Stimulated activated CD8-positive, alpha-beta memory T cell treated with anti-CD3 and anti-CD28 coated beads, Interleukin-15, amount 100 ng/mL, for 4 hours (primary cell): ENCODE results near the gene CWC25.
"Not testable (repeated sequence)": the region's sequence is repeated elsewhere in the genome, so short reads cannot be mapped to it uniquely, and the experiment has no call there.

Experiments
- DNase-seq, 2 donors: peaks; one replicate each; pipeline ENCODE4 v3.0.0-alpha.2; 2020; ENCODE audit warnings: low read depth in 2 of 2

CWC25 gene

DNA sequence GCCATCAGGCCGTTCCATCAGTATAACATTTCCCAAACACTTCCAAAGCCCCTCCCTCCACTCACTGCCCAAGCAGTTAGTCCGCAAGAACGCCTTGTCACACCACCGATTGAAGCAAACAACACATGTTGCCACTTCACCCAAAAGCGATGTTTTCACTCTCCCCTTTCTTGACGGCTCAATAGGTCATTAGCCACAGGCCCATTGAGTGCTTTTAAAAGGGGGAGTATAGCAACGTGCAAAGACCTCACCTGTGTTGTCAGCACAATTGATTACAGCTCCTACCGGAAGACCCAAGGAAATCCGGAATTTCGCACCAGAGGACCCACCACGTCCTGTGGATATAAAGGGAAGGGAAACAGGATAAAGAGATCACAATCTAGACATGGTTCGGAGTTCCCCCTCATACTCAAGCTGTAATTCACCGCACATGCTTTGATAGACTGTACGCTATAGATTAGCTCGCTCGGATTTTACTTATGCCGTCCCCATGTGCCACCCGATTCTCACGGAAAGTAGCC is 27.7 kb upstream of the CWC25 start:
- no peak for DNase-seq

DNA sequence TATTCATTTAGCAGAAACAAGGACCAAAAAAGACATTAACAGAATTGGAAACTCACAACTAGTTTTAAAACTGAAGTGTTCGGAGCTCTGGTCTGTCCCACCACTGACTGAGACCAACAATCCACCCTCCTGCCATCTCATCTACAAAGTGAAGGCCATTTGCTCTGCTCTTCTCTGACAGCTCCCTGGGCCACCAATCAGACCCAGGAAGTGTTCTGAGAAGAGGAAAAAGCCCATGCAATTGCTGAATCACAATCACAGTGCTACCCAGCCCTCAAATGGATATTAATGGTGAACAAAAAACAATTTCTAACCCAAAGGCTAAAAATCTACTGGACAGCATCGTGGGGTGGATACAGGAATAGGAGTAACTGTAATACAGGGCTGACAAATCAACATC is 26.3 kb upstream of the CWC25 start:
- no peak for DNase-seq

DNA sequence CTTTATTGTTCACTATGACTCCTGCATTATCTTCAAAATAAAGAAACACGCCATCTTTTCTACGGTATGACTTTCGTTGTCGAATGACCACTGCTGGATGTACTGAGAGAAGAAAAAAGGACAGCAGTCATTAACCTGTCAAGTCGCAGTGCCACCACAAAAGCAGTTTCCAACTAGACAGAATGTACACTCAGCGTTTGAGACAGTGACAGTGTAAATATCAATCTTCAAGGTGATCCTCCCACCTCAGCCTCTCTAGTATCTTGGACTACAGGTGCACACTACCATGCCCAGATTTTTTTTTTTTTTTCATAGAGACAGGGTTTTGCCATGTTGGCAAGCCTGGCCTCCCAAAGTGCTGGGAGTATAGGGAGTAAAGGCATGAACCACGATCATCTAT is 25.3 kb upstream of the CWC25 start:
- no peak for DNase-seq

DNA sequence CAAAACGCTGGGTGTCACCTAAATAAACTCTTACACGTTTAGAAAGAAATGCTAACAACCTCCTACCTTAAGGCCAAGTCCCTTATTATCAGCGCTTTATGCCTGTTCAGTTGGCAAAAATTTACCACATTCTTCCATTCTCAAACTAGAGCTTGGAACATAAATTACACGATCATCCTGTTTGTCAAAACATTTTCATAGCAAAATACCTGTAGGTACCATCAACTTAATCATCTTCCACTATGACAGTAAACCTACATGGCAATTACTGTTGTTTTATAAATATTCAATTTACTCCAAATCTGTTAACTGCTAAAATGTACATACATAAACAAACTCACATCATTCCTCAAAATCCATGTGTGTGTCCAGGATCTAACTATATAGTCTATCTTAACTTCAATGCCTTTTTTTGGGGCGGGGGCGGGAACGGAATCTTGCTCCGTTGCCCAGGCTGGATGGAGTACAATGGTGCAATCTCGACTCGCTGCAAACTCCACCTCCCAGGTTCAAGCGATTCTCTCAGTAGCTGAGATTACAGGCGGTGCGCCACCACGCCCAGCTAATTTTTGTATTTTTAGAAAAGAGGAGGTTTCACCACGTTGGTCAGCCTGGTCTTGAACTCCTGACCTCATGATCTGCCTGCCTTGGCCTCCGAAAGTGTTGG is 24.0 kb upstream of the CWC25 start:
- no peak for DNase-seq

DNA sequence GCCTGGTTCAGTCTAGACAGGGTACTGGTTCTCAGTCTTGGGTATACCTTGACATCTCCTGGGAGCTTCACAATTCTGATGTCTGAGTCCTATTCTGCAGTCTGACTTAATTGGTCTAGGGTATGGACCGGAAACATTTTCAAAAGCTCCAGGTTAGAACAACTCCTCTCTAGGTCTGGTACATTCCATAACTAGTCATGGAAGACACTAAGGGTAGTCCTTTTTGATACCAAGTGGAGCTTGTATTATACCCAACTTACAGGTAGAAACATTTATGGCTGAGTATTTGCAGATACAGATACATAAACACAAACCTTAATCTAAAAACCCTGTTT is 23.4 kb upstream of the CWC25 start:
- DNase-seq: no peak

DNA sequence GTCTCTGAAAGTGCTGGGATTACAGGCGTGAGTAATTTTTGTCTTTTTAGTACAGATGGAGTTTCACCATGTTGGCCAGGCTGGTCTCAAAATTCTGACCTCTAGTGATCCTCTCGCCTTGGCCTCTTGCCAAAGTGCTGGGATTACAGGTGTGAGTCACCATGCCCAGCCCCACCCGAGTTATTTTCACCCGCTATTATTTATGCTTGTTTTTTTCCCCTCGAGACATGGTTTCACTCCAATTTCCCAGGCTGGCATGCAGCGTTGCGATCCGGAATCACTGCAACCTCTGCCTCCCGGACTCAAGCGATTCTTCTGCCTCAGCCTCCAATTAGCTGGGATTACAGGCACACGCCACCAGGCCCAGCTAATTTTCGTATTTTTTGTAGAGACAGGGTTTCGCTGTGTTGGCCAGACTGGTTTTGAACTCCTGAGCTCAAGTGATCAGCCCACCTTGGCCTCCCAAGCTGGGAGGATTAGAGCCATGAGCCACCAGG is 19.2 kb upstream of the CWC25 start:
- no peak for DNase-seq

DNA sequence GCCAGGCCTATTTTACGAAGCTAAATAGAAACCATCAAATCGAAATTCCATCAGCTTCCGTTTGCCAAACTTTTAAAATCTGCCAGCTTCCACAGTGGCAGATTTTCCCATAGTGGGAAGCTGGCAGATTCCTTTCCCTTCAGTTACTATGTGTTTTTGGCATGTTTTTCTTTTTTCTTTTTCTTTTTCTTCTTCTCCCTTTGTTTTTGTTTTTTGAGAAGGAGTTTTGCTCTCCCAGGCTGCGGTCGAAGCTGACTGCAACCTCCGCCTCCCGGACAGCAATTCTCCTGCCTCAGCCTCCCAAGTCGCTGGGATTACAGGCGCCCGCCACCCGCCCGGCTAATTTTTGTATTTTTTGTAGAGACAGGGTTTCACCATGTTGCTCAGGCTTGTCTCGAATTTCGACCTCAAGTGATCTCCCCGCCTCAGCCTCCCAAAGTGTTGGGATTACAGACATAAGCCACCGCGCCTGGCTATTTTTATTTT is 684 bp upstream of the CWC25 start:
- DNase-seq: no peak

DNA sequence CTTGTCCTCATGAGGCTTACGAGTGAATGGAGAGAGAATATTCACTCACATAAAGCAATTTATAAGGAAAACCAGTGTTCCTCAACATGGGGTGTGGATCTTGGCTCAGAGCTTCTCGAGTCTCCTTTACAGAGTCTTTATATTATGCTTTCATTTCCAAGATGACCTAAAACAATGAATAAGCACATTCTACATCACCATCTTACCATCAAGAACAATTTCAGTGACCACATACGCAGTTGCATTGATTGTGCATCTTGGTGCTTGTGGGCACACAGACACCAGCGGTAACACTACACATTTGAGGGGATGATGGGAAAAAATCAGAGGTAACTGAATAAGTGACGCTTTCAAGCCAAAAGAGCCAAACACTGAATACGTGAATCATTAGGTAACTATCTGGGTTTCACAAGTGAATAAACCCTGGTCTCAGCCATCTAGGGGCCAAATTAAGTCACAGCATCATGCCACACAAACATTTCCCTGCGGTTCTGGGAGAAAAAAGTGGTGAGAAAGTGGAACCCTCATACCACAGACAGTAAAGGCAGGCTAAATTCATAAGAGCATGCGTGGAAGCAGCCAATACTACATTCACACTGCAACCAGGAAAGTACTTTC is 9.4 kb downstream of the CWC25 start:
- no peak for DNase-seq

DNA sequence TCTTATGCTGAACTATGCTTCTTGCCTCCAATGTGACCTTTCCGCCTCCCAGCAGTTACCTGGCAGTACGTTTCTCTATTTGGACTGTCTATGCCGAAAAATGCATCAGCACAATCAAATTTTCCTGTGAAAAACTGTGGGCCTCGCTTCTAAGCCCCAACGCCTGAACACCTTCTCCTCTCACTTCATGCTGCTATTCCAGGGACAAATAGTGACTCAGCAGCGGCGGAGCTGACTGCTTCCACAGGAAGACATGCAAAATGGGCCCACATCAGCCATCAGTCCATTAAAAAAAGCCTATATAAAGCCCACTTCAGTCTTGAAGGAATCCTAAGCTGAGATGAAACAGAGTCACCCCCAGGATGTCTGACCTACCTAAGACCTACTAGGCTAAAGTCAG is 15.3 kb downstream of the CWC25 start:
- no peak for DNase-seq

DNA sequence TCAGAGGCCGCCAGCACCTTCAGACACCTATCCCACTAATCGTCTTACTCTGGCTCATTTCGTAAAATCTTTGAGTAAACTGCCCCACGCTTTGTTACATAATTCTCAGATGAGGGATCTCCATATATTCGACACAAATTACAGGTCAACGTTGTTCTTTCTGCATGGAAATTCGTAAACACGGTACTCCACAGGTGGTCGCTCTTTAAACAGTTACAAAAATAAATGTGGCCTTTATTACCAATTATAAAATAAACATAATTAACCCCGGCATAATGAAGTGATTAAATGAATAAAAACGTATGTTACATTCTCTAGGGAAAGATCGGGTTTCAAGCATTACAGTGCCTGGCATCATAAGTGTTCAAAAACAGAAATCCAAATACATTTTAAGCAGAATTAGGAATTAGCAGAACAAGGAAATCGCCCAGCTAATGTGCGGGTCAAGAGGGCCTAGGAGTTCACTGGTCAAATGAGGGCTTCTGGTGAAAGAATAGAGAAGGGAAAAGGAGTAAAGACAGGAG is 24.8 kb downstream of the CWC25 start:
- no peak for DNase-seq

DNA sequence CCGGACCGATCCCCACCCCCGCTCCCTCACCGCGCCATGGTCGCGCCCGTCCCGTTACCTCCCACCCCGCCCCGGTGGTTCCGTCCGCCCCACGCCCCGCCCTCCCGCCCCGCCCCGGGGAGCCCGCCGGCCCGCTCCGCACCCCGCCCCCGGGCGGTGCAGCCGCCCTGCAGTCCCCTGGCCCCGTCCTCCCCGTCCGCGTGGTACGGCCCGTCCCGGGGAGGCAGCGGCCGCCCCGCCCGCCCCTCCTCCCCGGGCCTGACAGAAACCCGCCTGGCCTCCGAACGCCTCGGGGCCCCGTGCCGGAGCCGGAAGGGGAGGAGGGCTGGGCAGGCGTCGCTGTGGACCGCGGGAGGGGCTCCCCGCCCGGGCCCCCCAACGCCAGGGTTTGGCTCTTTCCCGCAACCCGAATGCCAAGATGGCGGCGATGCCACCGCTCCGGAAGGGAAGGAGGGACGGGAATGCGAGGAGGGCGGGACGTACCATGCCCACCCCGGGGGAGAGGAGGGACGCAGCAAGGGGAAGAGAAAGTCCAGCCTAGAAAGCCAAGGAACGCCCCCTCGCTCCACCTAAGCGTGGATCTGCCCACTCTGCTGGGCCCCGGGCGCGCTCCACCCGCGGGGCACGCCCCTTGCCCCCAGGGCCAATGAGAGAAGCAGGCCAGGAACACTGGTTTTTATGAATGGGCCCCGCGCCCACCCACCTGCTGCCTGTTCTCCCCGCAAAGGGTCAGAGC is 25.5 kb downstream of the CWC25 start, which contains the start of gene PIP4K2B:
TSS of gene PIP4K2B (minus strand) at position 56 of the 736 bp plus-strand sequence. CDS start 132 bp downstream, outside the sequence.
- peak; percentile 67 to 70 for DNase-seq

DNA sequence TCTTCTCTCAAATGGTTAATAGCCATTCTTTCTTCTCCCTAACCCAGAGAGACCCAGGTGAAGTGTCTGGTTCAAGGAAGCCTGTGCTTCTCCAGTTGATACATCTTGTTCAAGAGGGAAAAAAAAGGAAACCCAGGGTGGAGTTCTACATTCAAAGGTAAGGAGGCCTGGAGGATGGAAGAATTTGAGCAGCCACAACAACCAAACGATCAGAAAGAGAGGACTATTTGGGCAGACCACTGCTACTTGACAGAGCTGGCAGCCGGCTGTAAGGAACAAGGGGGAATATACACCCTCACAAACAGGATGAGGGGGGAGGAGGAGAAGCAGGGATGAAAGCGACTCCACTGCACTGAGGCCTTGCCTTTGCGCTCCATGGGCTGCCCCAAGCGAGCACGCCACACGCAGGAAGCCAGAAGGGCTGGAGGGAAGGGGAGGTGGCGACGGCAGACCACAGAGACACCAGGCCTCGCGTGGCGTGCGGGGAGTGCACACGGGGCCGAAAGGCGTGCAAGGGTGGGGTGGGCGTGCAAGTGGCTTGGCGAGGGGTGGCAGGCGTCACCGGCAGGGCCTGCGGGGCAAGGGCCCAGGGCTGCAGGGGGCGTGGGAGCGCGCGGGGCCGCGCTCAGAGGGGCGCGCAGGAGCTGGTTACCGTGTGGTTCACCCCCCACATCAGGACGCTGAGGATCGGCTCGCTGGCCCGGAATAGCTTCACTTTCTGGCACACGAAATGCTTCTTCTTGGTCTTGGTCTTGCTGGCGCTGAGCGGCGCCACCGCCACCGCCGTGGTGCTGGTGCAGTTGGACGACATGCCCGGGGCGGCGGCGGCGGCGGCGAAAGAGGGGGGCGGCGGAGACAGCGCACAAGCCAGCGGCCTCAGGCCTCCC is 26.3 kb downstream of the CWC25 start:
- peak; percentile 16 to 22 for DNase-seq

DNA sequence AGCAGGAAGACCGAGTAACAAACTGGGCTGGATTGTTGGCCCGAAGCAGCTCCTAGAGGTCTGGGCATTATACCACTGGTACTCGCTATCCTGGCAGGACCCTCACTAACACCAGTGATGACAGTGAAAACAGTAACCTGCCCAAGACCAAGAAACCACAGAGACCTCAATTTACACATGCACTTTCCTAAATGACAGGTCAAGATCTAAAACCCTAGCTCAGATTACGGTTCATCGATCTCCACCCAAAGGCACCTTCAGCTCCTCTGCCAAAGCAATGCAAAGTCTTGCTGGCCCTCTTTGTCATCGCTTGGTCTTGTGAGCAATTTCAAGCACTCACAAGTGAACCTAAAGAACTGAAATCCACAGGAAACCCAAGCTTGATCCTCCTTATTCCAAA is 27.3 kb downstream of the CWC25 start:
- DNase-seq: no peak

DNA sequence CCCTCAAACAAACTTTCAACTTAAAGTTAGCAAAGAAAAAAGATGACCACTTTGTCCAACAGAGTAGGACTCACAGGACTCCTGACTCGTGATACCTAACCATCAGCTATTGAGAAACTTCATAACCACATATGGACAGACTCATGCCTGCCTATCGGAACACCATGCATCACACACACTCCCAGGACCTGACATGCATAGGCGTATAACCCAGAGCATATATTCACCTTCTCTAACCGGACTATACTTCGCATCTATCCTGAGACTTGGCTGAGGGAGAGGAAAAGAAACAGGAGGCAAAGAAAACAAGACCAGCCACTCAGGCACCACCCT is 28.0 kb downstream of the CWC25 start:
- DNase-seq: no peak

DNA sequence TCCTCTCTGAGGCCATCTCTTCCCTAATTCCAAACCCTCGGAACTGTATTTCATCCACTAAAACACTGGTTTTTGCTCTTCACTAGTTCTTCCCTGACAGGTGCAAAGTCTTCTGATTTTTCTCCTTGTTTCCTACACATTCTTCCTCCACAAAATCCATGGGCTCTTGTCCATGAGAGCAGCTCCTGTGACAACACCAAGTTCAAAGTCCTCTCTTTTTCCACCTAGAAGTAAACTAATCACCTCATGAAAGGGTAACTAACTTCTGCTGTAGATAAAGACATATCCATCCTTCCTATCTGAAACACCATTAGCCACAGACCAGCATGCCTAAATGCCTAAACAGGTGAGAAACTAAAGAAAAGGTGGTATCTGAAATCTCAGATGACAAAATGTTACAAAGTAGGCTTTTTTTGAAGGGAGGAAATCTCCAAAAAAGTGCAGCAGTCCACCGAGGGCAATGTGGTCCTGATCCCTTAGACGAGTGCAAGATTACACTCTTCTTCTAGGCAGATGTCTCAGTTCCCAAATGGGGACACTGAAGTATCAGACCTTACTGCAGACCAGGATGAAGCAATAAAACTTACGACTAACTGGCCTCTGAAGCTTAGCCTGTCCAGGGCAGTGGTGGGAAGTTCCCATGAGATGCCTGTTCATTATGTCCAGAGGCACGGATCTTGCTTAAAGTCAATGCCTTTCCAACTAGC is 28.5 kb downstream of the CWC25 start:
- no peak for DNase-seq

DNA sequence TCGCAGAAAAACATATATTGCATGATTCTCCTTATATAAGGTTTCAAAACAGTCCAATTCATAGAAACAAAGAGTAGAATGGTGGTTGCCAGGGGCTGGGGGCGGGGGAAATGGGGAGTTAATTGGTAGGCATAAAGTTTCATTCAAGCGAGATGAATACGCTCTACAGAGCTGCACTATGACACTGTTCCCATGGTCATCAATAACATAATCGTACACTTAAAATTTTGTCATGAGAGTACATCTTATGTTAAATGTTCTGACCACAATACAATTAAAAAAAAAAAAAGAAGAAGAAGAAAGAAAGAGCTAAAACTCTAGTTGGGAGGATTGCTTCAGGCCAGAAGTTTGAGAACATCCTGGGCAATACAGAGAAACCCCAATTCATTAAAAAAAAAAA is 30.9 kb downstream of the CWC25 start:
- DNase-seq: no peak

DNA sequence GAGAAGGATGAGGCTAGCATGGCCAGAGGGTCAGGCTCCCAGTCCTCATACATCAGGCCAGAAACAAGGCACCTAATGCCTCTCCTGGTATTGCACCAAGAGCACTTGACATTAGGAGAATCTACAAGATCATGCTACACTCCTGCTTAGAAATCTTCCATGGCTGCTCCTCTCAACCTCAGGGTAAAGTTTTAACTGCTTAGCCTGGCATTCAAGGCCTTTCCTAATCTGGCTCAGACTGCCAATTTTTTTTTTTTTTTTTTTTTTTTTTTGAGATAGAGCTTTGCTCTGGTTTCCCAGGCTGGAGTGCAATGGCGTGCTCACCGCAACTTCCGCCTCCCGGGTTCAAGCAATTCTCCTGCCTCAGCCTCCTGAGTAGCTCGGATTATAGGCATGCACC is 34.0 kb downstream of the CWC25 start:
- DNase-seq: no peak

DNA sequence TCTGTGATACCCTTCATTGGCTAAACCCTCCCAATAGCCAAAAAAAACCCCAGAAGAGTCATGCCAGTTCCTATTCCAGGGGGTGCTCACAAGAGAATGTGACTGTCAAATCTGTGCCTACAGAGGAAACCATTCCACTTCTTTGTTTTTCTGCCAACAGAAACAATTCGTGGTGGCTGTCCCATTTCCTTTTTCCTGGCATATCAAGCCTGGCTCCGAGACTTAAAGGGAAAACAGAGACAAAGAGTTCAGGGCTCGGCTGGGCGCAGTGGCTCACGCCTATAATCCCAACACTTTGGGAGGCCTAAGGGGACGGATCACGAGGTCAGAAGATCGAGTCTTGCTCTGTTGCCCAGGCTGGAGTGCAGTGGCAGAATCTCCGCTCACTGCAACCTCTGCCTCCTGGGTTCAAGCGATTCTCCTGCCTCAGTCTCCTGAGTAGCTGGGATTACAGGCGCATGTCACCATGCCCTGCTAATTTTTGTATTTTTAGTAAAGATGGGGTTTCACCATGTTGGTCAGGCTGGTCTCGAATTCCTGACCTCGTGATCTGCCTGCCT is 34.9 kb downstream of the CWC25 start:
- DNase-seq: not testable (repeated sequence)

DNA sequence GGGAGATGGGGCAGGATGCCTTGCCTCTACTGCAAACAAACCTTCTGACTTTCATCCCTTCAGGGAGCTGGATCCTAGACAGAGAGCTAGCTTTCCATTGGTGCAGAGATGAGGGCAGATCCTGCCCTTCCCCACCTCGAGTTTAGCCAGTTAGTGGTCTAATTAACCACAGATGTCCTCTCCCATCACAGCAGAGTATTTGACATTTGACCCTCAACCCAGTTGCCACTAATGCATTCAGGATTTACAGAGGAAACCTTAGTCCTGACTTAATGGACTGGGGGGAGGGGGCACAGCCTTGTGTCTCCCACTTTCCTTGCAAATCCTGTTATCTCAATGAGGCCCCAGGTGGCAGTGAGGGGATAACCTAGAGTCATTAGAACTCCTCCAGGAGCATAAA is 35.9 kb downstream of the CWC25 start:
- DNase-seq: no peak

DNA sequence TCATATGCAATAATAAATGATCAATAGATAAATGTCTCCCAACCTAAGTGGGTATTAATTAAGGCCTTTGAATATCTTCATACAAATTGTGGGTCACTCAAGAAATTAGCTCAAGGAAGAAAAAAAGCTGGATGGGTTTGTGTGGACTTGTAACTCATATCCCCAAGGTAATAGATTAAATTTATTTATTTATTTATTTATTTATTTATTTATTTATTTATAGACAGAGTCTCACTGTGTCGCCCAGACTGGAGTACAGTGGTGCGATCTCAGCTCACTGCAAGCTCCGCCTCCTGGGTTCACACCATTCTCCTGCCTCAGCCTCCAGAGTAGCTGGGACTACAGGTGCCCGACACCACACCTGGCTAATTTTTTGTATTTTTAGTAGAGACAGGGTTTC is 37.1 kb downstream of the CWC25 start:
- not testable (repeated sequence) for DNase-seq

DNA sequence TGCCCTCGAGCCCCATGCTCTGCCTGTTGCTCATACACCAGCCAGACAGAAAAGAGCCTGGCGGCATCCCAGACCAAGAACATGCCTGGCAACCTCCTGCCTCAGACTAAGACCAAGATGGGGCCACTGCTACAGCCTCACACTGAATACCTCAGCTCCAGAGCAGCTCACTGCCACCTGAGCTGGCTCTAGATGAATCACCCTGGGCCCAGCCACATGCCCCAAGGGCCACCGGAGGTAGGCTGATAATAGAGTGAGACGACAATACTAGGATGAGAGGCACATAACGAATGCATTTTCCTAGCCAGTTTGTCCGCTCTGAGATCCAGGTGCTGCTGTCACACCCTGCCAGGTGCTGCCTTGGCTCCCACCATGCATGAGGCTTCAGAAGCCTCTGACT is 38.7 kb downstream of the CWC25 start:
- DNase-seq: no peak
